ENCODE data around the gene PTPRA. TPM values are rescaled to one million over a fixed set of nuclear protein-coding genes. Genes with fewer than 3 reads are reported as not detected.

Gene PTPRA
- total RNA-seq, 1 experiment from 2014 or later: 47.2 TPM

DNA sequence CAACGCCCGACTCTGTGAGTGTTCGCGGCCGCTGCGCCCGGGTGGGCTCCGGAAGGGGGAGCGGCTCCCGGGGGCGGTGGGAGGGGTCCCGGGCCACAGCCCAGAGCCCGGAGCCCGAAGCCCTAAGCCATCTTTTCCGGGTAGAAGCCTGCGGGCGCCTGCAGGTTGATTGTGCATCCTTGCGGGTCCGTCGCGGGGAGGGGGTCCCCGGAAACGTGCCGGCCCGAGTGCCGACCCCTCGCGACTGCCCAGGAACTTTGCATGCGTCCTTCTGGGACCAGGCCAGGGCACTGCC is 413 bp downstream of the PTPRA start (continued):
- no peak for TF ChIP-seq FOXJ3 (CRISPR knock-in tag; IDR thresholded peaks at IDR 0.05; ENCODE audit: borderline replicate concordance)
- no peak for TF ChIP-seq ETV6 (CRISPR knock-in tag; IDR thresholded peaks at IDR 0.05)

DNA sequence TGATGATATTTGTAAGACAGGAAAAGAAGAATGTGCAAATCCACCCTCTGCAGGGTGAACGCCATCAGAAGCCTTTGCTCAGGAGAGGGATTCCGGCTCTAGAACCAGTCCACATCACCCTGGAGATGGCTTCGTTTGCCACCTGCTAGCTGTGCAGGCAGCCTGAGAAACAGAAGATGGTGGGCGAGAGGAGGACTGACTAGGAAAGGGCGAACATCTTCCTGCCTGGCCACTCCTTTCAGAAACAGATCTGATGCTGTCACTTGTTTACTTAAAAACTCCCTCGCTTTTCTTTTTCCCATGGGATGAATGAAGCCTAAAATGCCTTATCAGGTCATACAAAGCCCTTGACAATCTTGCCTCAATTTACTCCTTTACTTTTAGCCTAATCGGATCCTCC is 1.2 kb downstream of the PTPRA start:
- DNase-seq (ENCODE audit: low spot score): no peak
- peaks cover 5% of the 10 kb centered on the region for H3K36me3 Mint-ChIP-seq
- no peak for TF ChIP-seq GABPB1 (CRISPR knock-in tag; IDR thresholded peaks at IDR 0.05)
- no peak for TF ChIP-seq ZNF263 (CRISPR knock-in tag; IDR thresholded peaks at IDR 0.05; ENCODE audit: low read depth)
- no peak for TF ChIP-seq E2F5 (CRISPR knock-in tag; IDR thresholded peaks at IDR 0.05)
- no peak for TF ChIP-seq SP1 (CRISPR knock-in tag; conservative IDR thresholded peaks at IDR 0.05)
- peak overlapping the region; percentile 39 for H3K27ac Mint-ChIP-seq
- peak overlapping the region; percentile 90 for H3K4me3 Mint-ChIP-seq
- H3K4me1 Mint-ChIP-seq: peaks cover 39% of the 10 kb centered on the region
- H3K27me3 Mint-ChIP-seq (ENCODE audit: low read depth): peaks cover 21% of the 10 kb centered on the region
- ChIA-PET POLR2A (no interaction called here), CTCF (no interaction called here)
- no peaks in the 10 kb centered on the region for H3K9me3 Mint-ChIP-seq
- no peak for ATAC-seq

- H3K27ac Mint-ChIP-seq: no peak overlapping the region; the same call in 1 of the 2 replicates
- peaks cover 38% of the 10 kb centered on the region for H3K4me1 Mint-ChIP-seq
- no peak overlapping the region for H3K4me3 Mint-ChIP-seq
- ChIA-PET POLR2A (no interaction called here), CTCF (no interaction called here)
- ATAC-seq (no peak), DNase-seq (ENCODE audit: low spot score) (no peak)
- H3K27me3 Mint-ChIP-seq (ENCODE audit: low read depth): peaks cover 17% of the 10 kb centered on the region
- TF ChIP-seq ZNF263 (CRISPR knock-in tag; IDR thresholded peaks at IDR 0.05; ENCODE audit: low read depth) (no peak), CREM (CRISPR knock-in tag; IDR thresholded peaks at IDR 0.05) (no peak), ZNF512 (CRISPR knock-in tag; IDR thresholded peaks at IDR 0.05; ENCODE audit: borderline replicate concordance) (no peak), ZMAT4 (CRISPR knock-in tag; IDR thresholded peaks at IDR 0.05) (no peak), ERG (CRISPR knock-in tag; IDR thresholded peaks at IDR 0.05) (no peak), E2F5 (CRISPR knock-in tag; IDR thresholded peaks at IDR 0.05) (no peak), RORB (CRISPR knock-in tag; IDR thresholded peaks at IDR 0.05) (no peak), ZNF423 (CRISPR knock-in tag; IDR thresholded peaks at IDR 0.05) (no peak), NR3C1 (CRISPR knock-in tag; conservative IDR thresholded peaks at IDR 0.05; ENCODE audit: low read depth) (no peak), FOXP1 (CRISPR knock-in tag; IDR thresholded peaks at IDR 0.05; ENCODE audit: borderline replicate concordance) (no peak), NR1H2 (CRISPR knock-in tag; IDR thresholded peaks at IDR 0.05) (no peak), ETV6 (CRISPR knock-in tag; IDR thresholded peaks at IDR 0.05) (no peak), TEAD1 (CRISPR knock-in tag; IDR thresholded peaks at IDR 0.05) (no peak), USF1 (CRISPR knock-in tag; IDR thresholded peaks at IDR 0.05) (no peak), PRRX2 (CRISPR knock-in tag; IDR thresholded peaks at IDR 0.05) (no peak), ZNF317 (CRISPR knock-in tag; IDR thresholded peaks at IDR 0.05; ENCODE audit: borderline replicate concordance, low read depth) (no peak), ZNF416 (CRISPR knock-in tag; IDR thresholded peaks at IDR 0.05) (no peak), IRF2 (CRISPR knock-in tag; IDR thresholded peaks at IDR 0.05; ENCODE audit: borderline replicate concordance, low read depth) (no peak), HMGA2 (CRISPR knock-in tag; IDR thresholded peaks at IDR 0.05) (no peak)
- TF ChIP-seq, protein P1, sequence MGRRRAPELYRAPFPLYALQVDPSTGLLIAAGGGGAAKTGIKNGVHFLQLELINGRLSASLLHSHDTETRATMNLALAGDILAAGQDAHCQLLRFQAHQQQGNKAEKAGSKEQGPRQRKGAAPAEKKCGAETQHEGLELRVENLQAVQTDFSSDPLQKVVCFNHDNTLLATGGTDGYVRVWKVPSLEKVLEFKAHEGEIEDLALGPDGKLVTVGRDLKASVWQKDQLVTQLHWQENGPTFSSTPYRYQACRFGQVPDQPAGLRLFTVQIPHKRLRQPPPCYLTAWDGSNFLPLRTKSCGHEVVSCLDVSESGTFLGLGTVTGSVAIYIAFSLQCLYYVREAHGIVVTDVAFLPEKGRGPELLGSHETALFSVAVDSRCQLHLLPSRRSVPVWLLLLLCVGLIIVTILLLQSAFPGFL (CRISPR knock-in tag; IDR thresholded peaks at IDR 0.05; ENCODE audit: borderline replicate concordance): no peak
- H3K36me3 Mint-ChIP-seq: peaks cover 5% of the 10 kb centered on the region
- H3K9me3 Mint-ChIP-seq: no peaks in the 10 kb centered on the region
These were observed 2.5 kb downstream of the PTPRA start for GRCh38 chr20:2875690-2876203.

Measured in WTC11 (cell line).